Measurements from ENCODE around the gene SLC8A1.

Gene SLC8A1

GRCh38 chr2:40169430-40169829, 282.5 kb downstream of the SLC8A1 start:
- no peaks in the 10 kb centered on the region for H3K36me3 ChIP-seq (ENCODE audit: control insufficient read depth, insufficient read depth, low read length)
- H3K27me3 ChIP-seq (ENCODE audit: control insufficient read depth, insufficient read depth, low read length): no peaks in the 10 kb centered on the region
- H3K4me3 ChIP-seq (ENCODE audit: low read depth, low read length): no peak overlapping the region
- H3K9me3 ChIP-seq (ENCODE audit: control insufficient read depth, insufficient read depth, low read length): no peaks in the 10 kb centered on the region
- no peak overlapping the region for H3K9ac ChIP-seq (ENCODE audit: low read depth, low read length)
- no peaks in the 10 kb centered on the region for H3K4me1 ChIP-seq (ENCODE audit: control insufficient read depth, insufficient read depth, low read length)

- H3K27me3 ChIP-seq (ENCODE audit: control insufficient read depth, insufficient read depth, low read length): no peaks in the 10 kb centered on the region
- H3K4me3 ChIP-seq (ENCODE audit: low read depth, low read length): no peak overlapping the region
- H3K9ac ChIP-seq (ENCODE audit: low read depth, low read length): no peak overlapping the region
- H3K9me3 ChIP-seq (ENCODE audit: control insufficient read depth, insufficient read depth, low read length): no peaks in the 10 kb centered on the region
- no peaks in the 10 kb centered on the region for H3K4me1 ChIP-seq (ENCODE audit: control insufficient read depth, insufficient read depth, low read length)
- H3K36me3 ChIP-seq (ENCODE audit: control insufficient read depth, insufficient read depth, low read length): no peaks in the 10 kb centered on the region
Measured at GRCh38 chr2:40168546-40168945, 283.3 kb downstream of the SLC8A1 start.

- no peaks in the 10 kb centered on the region for H3K27me3 ChIP-seq (ENCODE audit: control insufficient read depth, insufficient read depth, low read length)
- no peaks in the 10 kb centered on the region for H3K36me3 ChIP-seq (ENCODE audit: control insufficient read depth, insufficient read depth, low read length)
Measured at GRCh38 chr2:40168032-40168431, 283.9 kb downstream of the SLC8A1 start.

GRCh38 chr2:40166006-40166405, 285.9 kb downstream of the SLC8A1 start:
- Histone ChIP-seq H3K9me3 (ENCODE audit: control insufficient read depth, insufficient read depth, low read length) (no peaks in the 10 kb centered on the region), H3K36me3 (ENCODE audit: control insufficient read depth, insufficient read depth, low read length) (no peaks in the 10 kb centered on the region), H3K27me3 (ENCODE audit: control insufficient read depth, insufficient read depth, low read length) (no peaks in the 10 kb centered on the region), H3K9ac (ENCODE audit: low read depth, low read length) (no peak overlapping the region), H3K4me1 (ENCODE audit: control insufficient read depth, insufficient read depth, low read length) (no peaks in the 10 kb centered on the region), H3K4me3 (ENCODE audit: low read depth, low read length) (no peak overlapping the region)

More at GRCh38 chr2:40168032-40168431, 283.9 kb downstream of the SLC8A1 start:
- Histone ChIP-seq H3K9me3 (ENCODE audit: control insufficient read depth, insufficient read depth, low read length) (no peaks in the 10 kb centered on the region), H3K9ac (ENCODE audit: low read depth, low read length) (no peak overlapping the region), H3K4me3 (ENCODE audit: low read depth, low read length) (no peak overlapping the region), H3K4me1 (ENCODE audit: control insufficient read depth, insufficient read depth, low read length) (no peaks in the 10 kb centered on the region)

GRCh38 chr2:40165509-40165844, 286.4 kb downstream of the SLC8A1 start:
- Histone ChIP-seq H3K4me3 (ENCODE audit: low read depth, low read length) (no peak overlapping the region), H3K9ac (ENCODE audit: low read depth, low read length) (no peak overlapping the region), H3K9me3 (ENCODE audit: control insufficient read depth, insufficient read depth, low read length) (no peaks in the 10 kb centered on the region), H3K27me3 (ENCODE audit: control insufficient read depth, insufficient read depth, low read length) (no peaks in the 10 kb centered on the region), H3K36me3 (ENCODE audit: control insufficient read depth, insufficient read depth, low read length) (no peaks in the 10 kb centered on the region), H3K4me1 (ENCODE audit: control insufficient read depth, insufficient read depth, low read length) (no peaks in the 10 kb centered on the region)

GRCh38 chr2:40164736-40165508, 287.0 kb downstream of the SLC8A1 start:
- H3K36me3 ChIP-seq (ENCODE audit: control insufficient read depth, insufficient read depth, low read length): no peaks in the 10 kb centered on the region
- H3K27me3 ChIP-seq (ENCODE audit: control insufficient read depth, insufficient read depth, low read length): no peaks in the 10 kb centered on the region
- no peaks in the 10 kb centered on the region for H3K4me1 ChIP-seq (ENCODE audit: control insufficient read depth, insufficient read depth, low read length)
- no peak overlapping the region for H3K4me3 ChIP-seq (ENCODE audit: low read depth, low read length)
- H3K9ac ChIP-seq (ENCODE audit: low read depth, low read length): no peak overlapping the region
- H3K9me3 ChIP-seq (ENCODE audit: control insufficient read depth, insufficient read depth, low read length): no peaks in the 10 kb centered on the region

GRCh38 chr2:40161986-40162385, 289.9 kb downstream of the SLC8A1 start:
- Histone ChIP-seq H3K9me3 (ENCODE audit: control insufficient read depth, insufficient read depth, low read length) (no peaks in the 10 kb centered on the region), H3K4me3 (ENCODE audit: low read depth, low read length) (no peak overlapping the region), H3K27me3 (ENCODE audit: control insufficient read depth, insufficient read depth, low read length) (no peaks in the 10 kb centered on the region), H3K4me1 (ENCODE audit: control insufficient read depth, insufficient read depth, low read length) (no peaks in the 10 kb centered on the region), H3K36me3 (ENCODE audit: control insufficient read depth, insufficient read depth, low read length) (no peaks in the 10 kb centered on the region), H3K9ac (ENCODE audit: low read depth, low read length) (no peak overlapping the region)

GRCh38 chr2:40160751-40161218, 291.1 kb downstream of the SLC8A1 start:
- Histone ChIP-seq H3K4me1 (ENCODE audit: control insufficient read depth, insufficient read depth, low read length) (no peaks in the 10 kb centered on the region), H3K9me3 (ENCODE audit: control insufficient read depth, insufficient read depth, low read length) (no peaks in the 10 kb centered on the region), H3K4me3 (ENCODE audit: low read depth, low read length) (no peak overlapping the region), H3K9ac (ENCODE audit: low read depth, low read length) (no peak overlapping the region), H3K27me3 (ENCODE audit: control insufficient read depth, insufficient read depth, low read length) (no peaks in the 10 kb centered on the region), H3K36me3 (ENCODE audit: control insufficient read depth, insufficient read depth, low read length) (no peaks in the 10 kb centered on the region)

GRCh38 chr2:40159333-40159732, 292.6 kb downstream of the SLC8A1 start:
- Histone ChIP-seq H3K4me3 (ENCODE audit: low read depth, low read length) (no peak overlapping the region), H3K9me3 (ENCODE audit: control insufficient read depth, insufficient read depth, low read length) (no peaks in the 10 kb centered on the region), H3K9ac (ENCODE audit: low read depth, low read length) (no peak overlapping the region), H3K27me3 (ENCODE audit: control insufficient read depth, insufficient read depth, low read length) (no peaks in the 10 kb centered on the region), H3K36me3 (ENCODE audit: control insufficient read depth, insufficient read depth, low read length) (no peaks in the 10 kb centered on the region), H3K4me1 (ENCODE audit: control insufficient read depth, insufficient read depth, low read length) (no peaks in the 10 kb centered on the region)

GRCh38 chr2:40158781-40159180, 293.1 kb downstream of the SLC8A1 start:
- Histone ChIP-seq H3K27me3 (ENCODE audit: control insufficient read depth, insufficient read depth, low read length) (no peaks in the 10 kb centered on the region), H3K9me3 (ENCODE audit: control insufficient read depth, insufficient read depth, low read length) (no peaks in the 10 kb centered on the region), H3K4me1 (ENCODE audit: control insufficient read depth, insufficient read depth, low read length) (no peaks in the 10 kb centered on the region), H3K4me3 (ENCODE audit: low read depth, low read length) (no peak overlapping the region), H3K9ac (ENCODE audit: low read depth, low read length) (no peak overlapping the region), H3K36me3 (ENCODE audit: control insufficient read depth, insufficient read depth, low read length) (no peaks in the 10 kb centered on the region)

- Histone ChIP-seq H3K4me1 (ENCODE audit: control insufficient read depth, insufficient read depth, low read length) (no peaks in the 10 kb centered on the region), H3K36me3 (ENCODE audit: control insufficient read depth, insufficient read depth, low read length) (no peaks in the 10 kb centered on the region), H3K9ac (ENCODE audit: low read depth, low read length) (no peak overlapping the region), H3K27me3 (ENCODE audit: control insufficient read depth, insufficient read depth, low read length) (no peaks in the 10 kb centered on the region), H3K9me3 (ENCODE audit: control insufficient read depth, insufficient read depth, low read length) (no peaks in the 10 kb centered on the region), H3K4me3 (ENCODE audit: low read depth, low read length) (no peak overlapping the region)
Measured at GRCh38 chr2:40155728-40156127, 296.2 kb downstream of the SLC8A1 start.

GRCh38 chr2:40150266-40150665, 301.6 kb downstream of the SLC8A1 start:
- H3K36me3 ChIP-seq (ENCODE audit: control insufficient read depth, insufficient read depth, low read length): no peaks in the 10 kb centered on the region
- H3K4me1 ChIP-seq (ENCODE audit: control insufficient read depth, insufficient read depth, low read length): no peaks in the 10 kb centered on the region
- H3K9ac ChIP-seq (ENCODE audit: low read depth, low read length): no peak overlapping the region
- no peaks in the 10 kb centered on the region for H3K27me3 ChIP-seq (ENCODE audit: control insufficient read depth, insufficient read depth, low read length)
- no peaks in the 10 kb centered on the region for H3K9me3 ChIP-seq (ENCODE audit: control insufficient read depth, insufficient read depth, low read length)
- no peak overlapping the region for H3K4me3 ChIP-seq (ENCODE audit: low read depth, low read length)
